Spleen (tissue), 7 donors: ENCODE measurements around the gene ECSCR.

Experiments
- POLR2A ChIP-seq, 3 donors: fragments of 450-650 bp; IDR thresholded peaks; one replicate each; pipeline ENCODE4 v1.5.1; 2017; ENCODE audit warnings: antibody characterized with exemption in 3 of 3, mild to moderate bottlenecking in 1 of 3
- POLR2AphosphoS5 ChIP-seq, 3 donors: sonication (generic); formaldehyde crosslinking; IDR thresholded peaks; one replicate each; pipeline ENCODE4 v1.5.1; 2017; ENCODE audit warnings: antibody characterized with exemption in 3 of 3
- TF ChIP-seq, protein P1 (sequence below), 11 experiments: fragments of 200-600 bp in 7 of 11; fragments of 450-650 bp in 4 of 11; sonication (generic) in 4 of 11; IDR thresholded peaks in 8 of 11; conservative IDR thresholded peaks in 3 of 11; 1 replicate in 7 of 11; 2 replicates in 4 of 11; pipeline versions ENCODE4 v1.4.0 to v1.8.0; 2016 to 2021; ENCODE audit warnings: antibody characterized with exemption in 11 of 11, inconsistent platforms in 4 of 11, mild to moderate bottlenecking in 1 of 11
- donor health status: DM: no; HTN: no; CAD: no; lungs with moderate emphysema.
- donor health status: DM: no; HTN: no; CAD: no.
- donor health status: DM: no; HTN: no; CAD: no.

- TF ChIP-seq, protein P1, sequence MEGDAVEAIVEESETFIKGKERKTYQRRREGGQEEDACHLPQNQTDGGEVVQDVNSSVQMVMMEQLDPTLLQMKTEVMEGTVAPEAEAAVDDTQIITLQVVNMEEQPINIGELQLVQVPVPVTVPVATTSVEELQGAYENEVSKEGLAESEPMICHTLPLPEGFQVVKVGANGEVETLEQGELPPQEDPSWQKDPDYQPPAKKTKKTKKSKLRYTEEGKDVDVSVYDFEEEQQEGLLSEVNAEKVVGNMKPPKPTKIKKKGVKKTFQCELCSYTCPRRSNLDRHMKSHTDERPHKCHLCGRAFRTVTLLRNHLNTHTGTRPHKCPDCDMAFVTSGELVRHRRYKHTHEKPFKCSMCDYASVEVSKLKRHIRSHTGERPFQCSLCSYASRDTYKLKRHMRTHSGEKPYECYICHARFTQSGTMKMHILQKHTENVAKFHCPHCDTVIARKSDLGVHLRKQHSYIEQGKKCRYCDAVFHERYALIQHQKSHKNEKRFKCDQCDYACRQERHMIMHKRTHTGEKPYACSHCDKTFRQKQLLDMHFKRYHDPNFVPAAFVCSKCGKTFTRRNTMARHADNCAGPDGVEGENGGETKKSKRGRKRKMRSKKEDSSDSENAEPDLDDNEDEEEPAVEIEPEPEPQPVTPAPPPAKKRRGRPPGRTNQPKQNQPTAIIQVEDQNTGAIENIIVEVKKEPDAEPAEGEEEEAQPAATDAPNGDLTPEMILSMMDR (IDR thresholded peaks at IDR 0.05 in 8 of 11, conservative IDR thresholded peaks at IDR 0.05 in 3 of 11), result no peak
- TF ChIP-seq POLR2AphosphoS5 (IDR thresholded peaks at IDR 0.05) (no peak), POLR2A (IDR thresholded peaks at IDR 0.05) (no peak)
Observed at GRCh38 chr5:139425497-139425896, 37.0 kb downstream of the ECSCR start.
